ENCODE results near the gene CACNA1C. TPM values are rescaled to one million over a fixed set of nuclear protein-coding genes. Genes with fewer than 3 reads are reported as not detected.

Gene CACNA1C
- total and polyA plus RNA-seq, 2 donors (not counting 1 experiment from before 2014, with no cell fraction given): 0.01 to 0.02 TPM

DNA sequence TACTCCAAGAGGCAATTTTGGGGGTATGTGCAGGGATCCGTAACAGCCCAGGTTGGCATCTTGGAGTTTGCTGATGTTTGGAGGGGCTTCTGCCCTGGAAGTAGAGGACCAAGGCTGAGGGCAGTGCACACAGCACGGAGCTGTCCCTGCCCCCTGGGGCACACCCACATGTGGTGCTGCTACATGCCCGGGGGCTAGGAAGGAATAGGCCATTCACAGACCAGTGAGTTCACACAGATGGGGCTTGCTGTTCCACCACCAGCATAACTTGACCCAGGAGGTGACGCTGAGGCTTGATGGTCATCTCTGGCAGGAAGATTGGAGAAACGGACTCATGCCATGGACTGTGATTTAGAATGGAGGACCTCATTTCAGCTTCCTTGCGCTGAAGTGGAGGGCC lies 510.9 kb downstream of the CACNA1C start:
- no peak overlapping the region for H2AFZ ChIP-seq (ENCODE audit: insufficient read depth, low read depth, low read length, poor library complexity, severe bottlenecking)
- Mint-ChIP-seq H3K27ac (no peak overlapping the region), H3K9me3 (ENCODE audit: insufficient read depth) (no peaks in the 10 kb centered on the region), H3K27me3 (peaks cover 9% of the 10 kb centered on the region), H3K4me1 (peaks cover 2% of the 10 kb centered on the region), H3K4me3 (no peak overlapping the region)
- H3K36me3 ChIP-seq (replicated peaks in 1 of 2; ENCODE audit: control extremely low read depth in 1 of 2, control insufficient read depth in 1 of 2, extremely low read depth in 1 of 2, insufficient read depth in 2 of 2, low read length in 1 of 2): no peaks in the 10 kb centered on the region
- DNase-seq (no peak), ATAC-seq (ENCODE audit: low read depth) (no peak)
- 88% methylated on average over 4 of the region's 6 CpGs for WGBS (ENCODE audit: insufficient coverage)
- TF ChIP-seq, protein P1, sequence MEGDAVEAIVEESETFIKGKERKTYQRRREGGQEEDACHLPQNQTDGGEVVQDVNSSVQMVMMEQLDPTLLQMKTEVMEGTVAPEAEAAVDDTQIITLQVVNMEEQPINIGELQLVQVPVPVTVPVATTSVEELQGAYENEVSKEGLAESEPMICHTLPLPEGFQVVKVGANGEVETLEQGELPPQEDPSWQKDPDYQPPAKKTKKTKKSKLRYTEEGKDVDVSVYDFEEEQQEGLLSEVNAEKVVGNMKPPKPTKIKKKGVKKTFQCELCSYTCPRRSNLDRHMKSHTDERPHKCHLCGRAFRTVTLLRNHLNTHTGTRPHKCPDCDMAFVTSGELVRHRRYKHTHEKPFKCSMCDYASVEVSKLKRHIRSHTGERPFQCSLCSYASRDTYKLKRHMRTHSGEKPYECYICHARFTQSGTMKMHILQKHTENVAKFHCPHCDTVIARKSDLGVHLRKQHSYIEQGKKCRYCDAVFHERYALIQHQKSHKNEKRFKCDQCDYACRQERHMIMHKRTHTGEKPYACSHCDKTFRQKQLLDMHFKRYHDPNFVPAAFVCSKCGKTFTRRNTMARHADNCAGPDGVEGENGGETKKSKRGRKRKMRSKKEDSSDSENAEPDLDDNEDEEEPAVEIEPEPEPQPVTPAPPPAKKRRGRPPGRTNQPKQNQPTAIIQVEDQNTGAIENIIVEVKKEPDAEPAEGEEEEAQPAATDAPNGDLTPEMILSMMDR (IDR thresholded peaks at IDR 0.05): no peak
- H3K4me2 ChIP-seq (replicated peaks; ENCODE audit: low read depth, low read length, poor library complexity, severe bottlenecking): no peak overlapping the region
- no peaks in the 10 kb centered on the region for H4K20me1 ChIP-seq (ENCODE audit: control insufficient read depth, insufficient read depth, low read length, poor library complexity, severe bottlenecking)
- POLR2A ChIA-PET: no interaction called here
- H3K4me1 ChIP-seq (ENCODE audit: control insufficient read depth in 2 of 2, insufficient read depth in 2 of 2, low read length in 2 of 2): no peaks in the 10 kb centered on the region
- H3K27ac ChIP-seq (ENCODE audit: low read length in 2 of 2): no peak overlapping the region
- no peak overlapping the region for H3K4me3 ChIP-seq (ENCODE audit: control extremely low read depth in 1 of 5, extremely low read depth in 1 of 5, insufficient read depth in 1 of 5, low read depth in 2 of 5, low read length in 4 of 5)
- H3K79me2 ChIP-seq (ENCODE audit: control insufficient read depth, insufficient read depth, low read length): no peaks in the 10 kb centered on the region
- no peak overlapping the region for H3K9ac ChIP-seq (ENCODE audit: low read length)
- H3K27me3 ChIP-seq (replicated peaks in 1 of 4; ENCODE audit: control extremely low read depth in 1 of 4, control insufficient read depth in 3 of 4, insufficient read depth in 4 of 4, low read length in 3 of 4): peaks cover 0 to 4% (median 0%) of the 10 kb centered on the region in 4 experiments
- CTCF ChIA-PET: no interaction called here
- intact Hi-C loops (cut with micrococcal nuclease): no loop called here
- no peaks in the 10 kb centered on the region for H3K9me3 ChIP-seq (ENCODE audit: control extremely low read depth in 1 of 3, control insufficient read depth in 2 of 3, insufficient read depth in 1 of 3, low read length in 2 of 3)

DNA sequence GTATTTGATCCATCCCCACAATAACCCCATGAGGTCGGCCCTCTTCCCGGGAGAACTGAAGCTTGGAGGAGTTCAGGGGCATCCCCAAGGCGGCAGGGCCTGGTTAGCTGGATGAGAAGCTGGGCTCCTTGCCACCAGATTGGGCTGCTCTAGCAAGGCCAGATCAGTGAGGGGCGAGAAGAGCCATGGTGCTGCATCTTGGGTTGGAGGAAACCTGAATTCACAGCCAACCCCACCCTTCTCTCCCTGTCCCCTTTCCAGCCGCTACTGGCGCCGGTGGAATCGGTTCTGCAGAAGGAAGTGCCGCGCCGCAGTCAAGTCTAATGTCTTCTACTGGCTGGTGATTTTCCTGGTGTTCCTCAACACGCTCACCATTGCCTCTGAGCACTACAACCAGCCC lies 513.4 kb downstream of the CACNA1C start:
- H3K9me3 Mint-ChIP-seq (ENCODE audit: insufficient read depth): no peaks in the 10 kb centered on the region
- no peaks in the 10 kb centered on the region for H3K4me1 Mint-ChIP-seq
- no peaks in the 10 kb centered on the region for H3K36me3 ChIP-seq (replicated peaks in 1 of 2; ENCODE audit: control extremely low read depth in 1 of 2, control insufficient read depth in 1 of 2, extremely low read depth in 1 of 2, insufficient read depth in 2 of 2, low read length in 1 of 2)
- POLR2A ChIA-PET: no interaction called here
- H3K9me3 ChIP-seq (ENCODE audit: control extremely low read depth in 1 of 3, control insufficient read depth in 2 of 3, insufficient read depth in 1 of 3, low read length in 2 of 3): no peaks in the 10 kb centered on the region
- H4K20me1 ChIP-seq (ENCODE audit: control insufficient read depth, insufficient read depth, low read length, poor library complexity, severe bottlenecking): no peaks in the 10 kb centered on the region
- H3K27me3 ChIP-seq (replicated peaks in 1 of 4; ENCODE audit: control extremely low read depth in 1 of 4, control insufficient read depth in 3 of 4, insufficient read depth in 4 of 4, low read length in 3 of 4): peaks cover 0 to 1% (median 0%) of the 10 kb centered on the region in 4 experiments
- H3K9ac ChIP-seq (ENCODE audit: low read length): no peak overlapping the region
- H3K4me1 ChIP-seq (ENCODE audit: control insufficient read depth in 2 of 2, insufficient read depth in 2 of 2, low read length in 2 of 2): no peaks in the 10 kb centered on the region
- no peak overlapping the region for H3K27ac ChIP-seq (ENCODE audit: low read length in 2 of 2)
- H3K79me2 ChIP-seq (ENCODE audit: control insufficient read depth, insufficient read depth, low read length): no peaks in the 10 kb centered on the region
- no peak overlapping the region for H3K4me3 ChIP-seq (ENCODE audit: control extremely low read depth in 1 of 5, extremely low read depth in 1 of 5, insufficient read depth in 1 of 5, low read depth in 2 of 5, low read length in 4 of 5)
- TF ChIP-seq EZH2 (IDR thresholded peaks at IDR 0.05; ENCODE audit: borderline replicate concordance, insufficient read depth, low read depth, low read length, poor library complexity, severe bottlenecking): no peak
- TF ChIP-seq, protein P1 (IDR thresholded peaks at IDR 0.05): no peak
- ATAC-seq (ENCODE audit: low read depth) (no peak), DNase-seq (no peak)
- intact Hi-C loops (cut with micrococcal nuclease): no loop called here
- CTCF ChIA-PET: no interaction called here
- H3K4me3 Mint-ChIP-seq: no peak overlapping the region
- peaks cover 8% of the 10 kb centered on the region for H3K27me3 Mint-ChIP-seq
- no peak overlapping the region for H2AFZ ChIP-seq (ENCODE audit: insufficient read depth, low read depth, low read length, poor library complexity, severe bottlenecking)
- WGBS (ENCODE audit: insufficient coverage): 92% methylated on average over 9 of the region's 12 CpGs
- H3K27ac Mint-ChIP-seq: no peak overlapping the region
- no peak overlapping the region for H3K4me2 ChIP-seq (replicated peaks; ENCODE audit: low read depth, low read length, poor library complexity, severe bottlenecking)

All from B cell (primary cell).